ENCODE results near the gene CETP. TPM values are rescaled to one million over a fixed set of nuclear protein-coding genes. Genes with fewer than 3 reads are reported as not detected.

The CETP gene
- total RNA-seq, 1 donor from 2014 or later: not detected

DNA sequence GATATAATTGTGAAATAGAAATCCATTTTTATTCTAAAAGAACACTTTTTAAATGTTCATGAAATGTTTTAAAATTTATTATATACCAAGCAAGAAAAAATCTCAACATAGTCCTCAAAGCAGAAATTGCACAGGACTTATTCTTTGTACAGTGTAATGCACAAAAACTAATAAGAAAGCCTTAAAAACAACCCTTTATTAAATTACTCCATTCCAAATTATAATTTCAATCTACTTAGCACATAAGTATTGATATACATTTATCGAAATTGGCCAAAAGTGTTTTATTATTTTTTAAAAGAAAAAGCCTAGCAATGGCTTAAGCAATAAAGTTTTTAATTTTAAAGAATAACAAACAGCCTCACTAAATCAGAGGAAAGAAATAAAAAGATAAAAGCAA, 46.7 kb downstream of the CETP start:
- H3K27ac Mint-ChIP-seq: no peak overlapping the region
- H3K4me3 Mint-ChIP-seq: no peak overlapping the region
- peaks cover 48% of the 10 kb centered on the region for H3K36me3 Mint-ChIP-seq (ENCODE audit: low read depth)
- H3K4me1 Mint-ChIP-seq: peaks cover 62% of the 10 kb centered on the region
- no peaks in the 10 kb centered on the region for H3K27me3 Mint-ChIP-seq
- DNase-seq: no peak
- intact Hi-C loops (cut with micrococcal nuclease): no loop called here
- no peaks in the 10 kb centered on the region for H3K9me3 Mint-ChIP-seq

DNA sequence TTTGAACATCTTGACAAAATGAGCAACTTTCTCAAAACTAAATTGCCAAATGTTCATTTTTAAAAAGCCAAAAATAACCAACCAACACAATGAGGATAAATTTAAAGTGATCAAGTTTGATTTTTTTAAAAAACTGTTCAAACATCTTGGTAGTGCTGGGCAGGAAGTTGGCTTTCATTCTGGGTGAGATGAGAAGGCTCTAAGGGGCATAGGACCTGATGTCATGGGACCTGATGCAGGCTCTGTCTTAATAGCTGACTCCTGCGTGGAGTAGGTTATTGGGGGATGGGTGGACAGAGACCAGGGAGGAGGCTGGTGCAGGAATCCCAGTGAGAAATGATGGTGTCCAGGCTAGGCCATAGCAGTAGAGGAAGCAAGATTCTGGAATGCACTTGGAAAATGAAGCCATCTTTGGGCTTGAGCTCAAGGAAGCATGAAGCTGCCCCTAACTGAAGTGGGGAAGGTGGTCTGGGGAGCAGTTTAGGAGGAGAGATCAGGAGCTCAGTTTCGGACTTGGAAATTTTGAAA, 48.0 kb downstream of the CETP start:
- Mint-ChIP-seq H3K4me1 (peaks cover 64% of the 10 kb centered on the region), H3K4me3 (peak overlapping the region; percentile 61), H3K27ac (peak overlapping the region; percentile 77), H3K36me3 (ENCODE audit: low read depth) (peaks cover 43% of the 10 kb centered on the region), H3K27me3 (no peaks in the 10 kb centered on the region), H3K9me3 (no peaks in the 10 kb centered on the region)
- DNase-seq: no peak
- intact Hi-C loops (cut with micrococcal nuclease): loop anchor here (10.0 kb wide), 1 partner anchor 525 kb away; the partner anchor contains the start of gene CCDC102A

DNA sequence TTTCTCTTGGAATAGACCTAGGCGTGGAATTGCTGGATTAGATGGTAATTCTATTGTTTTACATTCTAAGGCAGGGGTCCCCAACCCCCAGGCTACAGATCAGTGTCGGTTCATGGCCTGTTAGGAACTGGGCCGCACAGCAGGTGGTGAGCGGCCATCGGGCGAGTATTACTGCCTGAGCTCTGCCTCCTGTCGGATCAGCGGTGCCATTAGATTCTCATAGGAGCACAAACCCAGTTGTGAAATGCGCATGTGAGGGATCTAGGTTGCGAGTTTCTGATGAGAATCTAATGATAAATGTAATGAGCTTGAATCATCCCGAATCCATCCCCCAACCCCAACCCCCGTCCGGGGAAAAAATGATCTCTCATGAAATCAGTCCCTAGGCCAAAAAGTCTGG, 50.6 kb downstream of the CETP start:
- Mint-ChIP-seq H3K27me3 (no peaks in the 10 kb centered on the region), H3K27ac (peak overlapping the region; percentile 71), H3K4me3 (peak overlapping the region; percentile 34), H3K4me1 (peaks cover 67% of the 10 kb centered on the region), H3K36me3 (ENCODE audit: low read depth) (peaks cover 41% of the 10 kb centered on the region), H3K9me3 (peaks cover 3% of the 10 kb centered on the region)
- intact Hi-C loops (cut with micrococcal nuclease): loop anchor here (10.0 kb wide), 1 partner anchor 522 kb away; the partner anchor contains the start of gene CCDC102A
- DNase-seq: no peak

DNA sequence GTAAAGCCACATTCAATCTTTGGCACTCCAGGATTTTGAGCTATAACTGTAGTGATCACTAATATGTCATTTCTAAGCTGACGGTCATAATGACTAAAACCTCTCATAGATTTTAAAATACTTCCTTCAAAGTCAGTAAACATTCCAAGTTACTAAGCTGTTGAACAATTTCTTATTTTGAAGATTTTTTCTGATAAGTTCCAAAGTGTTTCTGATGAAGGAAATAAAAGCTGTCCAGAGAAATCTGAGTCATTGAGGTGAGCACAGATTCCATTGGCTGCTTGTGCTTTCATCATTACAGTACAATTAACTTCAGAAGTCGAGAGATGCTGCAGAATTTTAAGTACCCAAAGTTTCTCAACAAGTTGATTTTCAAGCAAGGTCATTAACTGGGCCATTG, 51.5 kb downstream of the CETP start:
- Mint-ChIP-seq H3K9me3 (peaks cover 3% of the 10 kb centered on the region), H3K4me3 (peak overlapping the region; percentile 79), H3K36me3 (ENCODE audit: low read depth) (peaks cover 50% of the 10 kb centered on the region), H3K27ac (peak overlapping the region; percentile 98), H3K4me1 (peaks cover 66% of the 10 kb centered on the region), H3K27me3 (no peaks in the 10 kb centered on the region)
- intact Hi-C loops (cut with micrococcal nuclease): loop anchor here (10.0 kb wide), 1 partner anchor 522 kb away; the partner anchor contains the start of gene CCDC102A
- DNase-seq: no peak

DNA sequence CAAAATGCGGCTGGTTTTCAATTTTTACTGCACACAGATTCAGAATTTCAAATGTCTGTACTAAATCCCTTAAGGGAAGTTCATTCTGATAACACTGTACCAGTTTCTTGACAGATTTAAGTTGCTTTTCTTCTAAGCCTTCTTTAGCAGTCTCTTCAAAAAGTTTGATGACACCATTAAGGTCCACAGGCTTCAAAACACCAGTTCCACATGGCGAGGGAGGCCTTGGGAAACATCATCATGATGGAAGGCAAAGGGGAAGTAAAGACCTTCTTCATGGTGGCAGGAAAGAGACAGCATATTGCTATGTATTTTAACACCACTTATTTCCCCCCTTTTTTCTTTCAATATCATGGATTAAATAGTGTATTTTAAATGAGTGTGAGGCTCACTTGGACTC, 52.2 kb downstream of the CETP start:
- intact Hi-C loops (cut with micrococcal nuclease): loop anchor here (1.0 to 10.0 kb wide), 7 partner anchors 14 to 521 kb away; partner anchors contain the start of genes CCDC102A and NLRC5
- peak overlapping the region; percentile 79 for H3K4me3 Mint-ChIP-seq
- H3K27ac Mint-ChIP-seq: peak overlapping the region; percentile 98
- peaks cover 67% of the 10 kb centered on the region for H3K4me1 Mint-ChIP-seq
- H3K9me3 Mint-ChIP-seq: peaks cover 3% of the 10 kb centered on the region
- H3K27me3 Mint-ChIP-seq: no peaks in the 10 kb centered on the region
- no peak for DNase-seq
- peaks cover 55% of the 10 kb centered on the region for H3K36me3 Mint-ChIP-seq (ENCODE audit: low read depth)

DNA sequence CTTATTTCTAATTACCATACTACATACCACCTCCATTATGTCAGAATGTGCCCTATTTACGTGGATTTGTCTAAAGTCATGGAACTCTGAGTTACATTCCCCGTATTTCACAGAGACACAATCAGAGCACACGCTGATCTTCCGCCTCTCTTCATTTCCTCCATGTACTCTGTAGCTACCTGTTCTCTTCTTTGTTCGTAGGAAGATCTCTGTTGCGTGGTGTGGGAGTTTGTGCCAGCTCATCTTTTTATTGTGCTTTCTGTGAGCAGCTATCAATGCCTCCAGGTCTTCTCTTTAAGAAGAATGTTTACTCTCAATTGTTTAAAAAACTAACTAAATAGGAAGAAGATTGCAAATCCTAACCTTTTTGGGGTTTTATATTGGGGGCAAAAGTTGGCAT, 54.6 kb downstream of the CETP start:
- peaks cover 68% of the 10 kb centered on the region for H3K36me3 Mint-ChIP-seq (ENCODE audit: low read depth)
- peaks cover 70% of the 10 kb centered on the region for H3K4me1 Mint-ChIP-seq
- no peaks in the 10 kb centered on the region for H3K27me3 Mint-ChIP-seq
- H3K27ac Mint-ChIP-seq: peak overlapping the region; percentile 68
- intact Hi-C loops (cut with micrococcal nuclease): loop anchor here (10.0 kb wide), 1 partner anchor 518 kb away; the partner anchor contains the start of gene CCDC102A
- peak overlapping the region; percentile 52 for H3K4me3 Mint-ChIP-seq
- DNase-seq: no peak
- peaks cover 3% of the 10 kb centered on the region for H3K9me3 Mint-ChIP-seq

DNA sequence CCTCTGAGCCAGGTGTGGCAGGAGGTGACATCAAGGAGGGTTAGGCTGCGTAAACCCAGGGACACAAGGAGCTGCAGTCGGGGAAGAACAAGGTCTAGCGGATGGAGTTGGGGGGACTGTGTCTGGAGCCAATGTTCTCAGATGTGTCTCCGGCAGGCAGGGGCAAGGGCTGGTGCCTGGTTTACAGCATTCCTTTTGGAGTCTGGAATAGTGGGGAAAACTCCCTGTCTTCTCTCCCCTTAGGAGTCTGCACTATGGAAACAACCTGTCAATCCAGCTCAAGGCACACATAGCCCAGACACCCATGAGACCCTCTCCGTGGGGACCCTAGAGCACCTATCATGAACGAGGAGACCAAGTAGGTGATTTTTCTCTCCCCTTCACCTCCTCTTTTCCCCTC, 55.1 kb downstream of the CETP start:
- peak overlapping the region; percentile 41 for H3K4me3 Mint-ChIP-seq
- peaks cover 74% of the 10 kb centered on the region for H3K4me1 Mint-ChIP-seq
- no peak for DNase-seq
- H3K27me3 Mint-ChIP-seq: no peaks in the 10 kb centered on the region
- H3K36me3 Mint-ChIP-seq (ENCODE audit: low read depth): peaks cover 74% of the 10 kb centered on the region
- H3K27ac Mint-ChIP-seq: peak overlapping the region; percentile 68
- peaks cover 3% of the 10 kb centered on the region for H3K9me3 Mint-ChIP-seq
- intact Hi-C loops (cut with micrococcal nuclease): loop anchor here (10.0 kb wide), 1 partner anchor 518 kb away; the partner anchor contains the start of gene CCDC102A

DNA sequence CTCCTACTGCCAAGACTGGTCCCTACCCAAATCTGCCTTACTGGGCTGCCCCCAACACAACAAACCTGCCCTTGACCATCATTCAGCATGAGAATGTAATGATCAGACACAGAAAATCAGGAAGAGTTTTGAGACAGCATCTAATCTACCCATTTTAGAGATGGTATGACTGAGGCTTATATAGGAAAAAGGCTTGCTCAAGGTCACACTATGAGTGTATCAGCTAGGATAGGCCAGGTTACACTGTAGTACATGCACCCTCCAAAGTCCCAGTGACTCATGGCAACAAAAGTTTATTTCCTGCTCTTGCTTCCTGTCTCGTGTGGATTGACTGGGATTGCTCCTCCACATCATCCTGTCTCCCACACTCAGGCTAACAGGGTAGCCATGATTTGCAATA, 55.5 kb downstream of the CETP start:
- H3K27me3 Mint-ChIP-seq: no peaks in the 10 kb centered on the region
- H3K27ac Mint-ChIP-seq: peak overlapping the region; percentile 68
- peaks cover 74% of the 10 kb centered on the region for H3K36me3 Mint-ChIP-seq (ENCODE audit: low read depth)
- intact Hi-C loops (cut with micrococcal nuclease): loop anchor here (10.0 kb wide), 1 partner anchor 518 kb away; the partner anchor contains the start of gene CCDC102A
- H3K4me1 Mint-ChIP-seq: peaks cover 74% of the 10 kb centered on the region
- DNase-seq: no peak
- peaks cover 3% of the 10 kb centered on the region for H3K9me3 Mint-ChIP-seq
- peak overlapping the region; percentile 41 for H3K4me3 Mint-ChIP-seq

DNA sequence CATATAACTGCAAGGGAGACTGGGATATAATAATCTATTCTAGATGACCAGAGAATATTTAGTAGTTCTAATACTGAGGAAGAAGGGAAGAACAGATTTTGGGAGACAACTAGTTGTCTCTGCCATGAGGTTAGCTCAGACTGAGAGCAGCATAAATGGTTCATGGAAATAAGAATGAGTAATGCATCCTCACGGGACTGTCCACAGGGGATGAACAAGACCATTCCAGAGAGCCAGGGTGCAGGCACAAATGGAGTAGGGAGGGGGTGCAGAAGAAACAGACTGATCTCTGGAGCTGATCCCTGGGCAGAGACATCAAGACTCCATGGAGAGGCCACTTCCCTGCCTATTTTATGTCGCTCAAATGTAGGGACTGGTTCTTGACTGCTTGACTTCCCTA, 58.0 kb downstream of the CETP start:
- H3K4me3 Mint-ChIP-seq: no peak overlapping the region
- peaks cover 3% of the 10 kb centered on the region for H3K9me3 Mint-ChIP-seq
- H3K27ac Mint-ChIP-seq: peak overlapping the region; percentile 65
- H3K36me3 Mint-ChIP-seq (ENCODE audit: low read depth): peaks cover 84% of the 10 kb centered on the region
- intact Hi-C loops (cut with micrococcal nuclease): loop anchor here (10.0 kb wide), 1 partner anchor 515 kb away; the partner anchor contains the start of gene CCDC102A
- no peaks in the 10 kb centered on the region for H3K27me3 Mint-ChIP-seq
- peaks cover 72% of the 10 kb centered on the region for H3K4me1 Mint-ChIP-seq
- DNase-seq: no peak

DNA sequence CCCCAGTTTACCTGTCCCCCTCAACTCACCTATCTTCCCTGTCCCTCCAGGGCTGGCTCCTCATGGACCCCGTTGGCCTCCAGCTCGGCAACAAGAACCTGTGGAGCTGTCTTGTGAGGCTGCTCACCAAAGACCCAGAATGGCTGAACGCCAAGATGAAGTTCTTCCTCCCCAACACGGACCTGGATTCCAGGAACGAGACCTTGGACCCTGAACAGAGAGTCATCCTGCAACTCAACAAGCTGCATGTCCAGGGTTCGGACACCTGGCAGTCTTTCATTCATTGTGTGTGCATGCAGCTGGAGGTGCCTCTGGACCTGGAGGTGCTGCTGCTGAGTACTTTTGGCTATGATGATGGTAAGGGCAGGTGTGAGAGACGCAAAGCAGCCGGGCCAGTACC, 58.9 kb downstream of the CETP start:
- no peak for DNase-seq
- Mint-ChIP-seq H3K27ac (peak overlapping the region; percentile 7), H3K4me3 (no peak overlapping the region), H3K27me3 (no peaks in the 10 kb centered on the region), H3K9me3 (peaks cover 3% of the 10 kb centered on the region), H3K4me1 (peaks cover 66% of the 10 kb centered on the region), H3K36me3 (ENCODE audit: low read depth) (peaks cover 87% of the 10 kb centered on the region)
- intact Hi-C loops (cut with micrococcal nuclease): no loop called here

DNA sequence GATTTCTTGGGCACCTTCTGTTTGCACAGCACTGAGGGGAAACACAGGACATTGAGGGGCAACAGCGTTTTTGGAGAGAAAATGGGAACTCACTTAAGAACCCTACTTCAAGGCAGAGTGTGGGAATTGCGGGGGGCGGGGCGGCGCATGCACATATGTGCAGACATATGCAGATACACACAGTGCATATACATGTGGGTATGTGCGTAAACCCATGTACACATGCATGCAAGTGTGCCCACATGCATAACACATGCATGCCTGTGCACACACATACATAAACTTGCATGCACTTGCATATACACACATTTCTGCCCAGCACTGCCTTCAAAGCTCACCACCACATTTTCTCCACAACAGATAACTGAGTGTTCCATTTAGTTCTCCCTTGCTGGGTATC, 60.0 kb downstream of the CETP start:
- intact Hi-C loops (cut with micrococcal nuclease): no loop called here
- Mint-ChIP-seq H3K36me3 (ENCODE audit: low read depth) (peaks cover 91% of the 10 kb centered on the region), H3K4me1 (peaks cover 64% of the 10 kb centered on the region), H3K27me3 (no peaks in the 10 kb centered on the region), H3K4me3 (no peak overlapping the region), H3K9me3 (peaks cover 3% of the 10 kb centered on the region), H3K27ac (peak overlapping the region; percentile 82)
- DNase-seq: no peak

DNA sequence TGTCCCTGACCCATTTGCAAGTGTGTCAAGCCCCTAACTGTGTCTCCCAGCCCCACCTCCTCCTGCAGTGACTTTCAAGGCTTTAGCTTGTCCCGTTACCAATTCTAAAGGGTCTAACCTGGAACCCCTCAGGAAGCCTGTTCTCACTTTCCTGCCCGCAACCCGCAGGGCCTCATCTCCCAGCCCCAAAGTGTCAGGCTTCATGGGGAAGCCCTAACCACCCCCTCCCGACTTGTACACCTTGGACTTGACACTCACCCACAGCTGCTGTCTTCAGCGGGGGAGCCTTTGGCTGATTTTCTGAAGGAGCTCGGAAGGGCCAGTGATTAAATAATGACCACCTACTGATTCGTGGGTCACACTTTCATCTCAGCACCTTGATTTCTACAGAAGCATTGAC, 60.7 kb downstream of the CETP start:
- peaks cover 92% of the 10 kb centered on the region for H3K36me3 Mint-ChIP-seq (ENCODE audit: low read depth)
- H3K4me1 Mint-ChIP-seq: peaks cover 66% of the 10 kb centered on the region
- no peaks in the 10 kb centered on the region for H3K27me3 Mint-ChIP-seq
- peak overlapping the region; percentile 82 for H3K27ac Mint-ChIP-seq
- intact Hi-C loops (cut with micrococcal nuclease): no loop called here
- H3K9me3 Mint-ChIP-seq: no peaks in the 10 kb centered on the region
- DNase-seq: no peak
- H3K4me3 Mint-ChIP-seq: peak overlapping the region; percentile 4

DNA sequence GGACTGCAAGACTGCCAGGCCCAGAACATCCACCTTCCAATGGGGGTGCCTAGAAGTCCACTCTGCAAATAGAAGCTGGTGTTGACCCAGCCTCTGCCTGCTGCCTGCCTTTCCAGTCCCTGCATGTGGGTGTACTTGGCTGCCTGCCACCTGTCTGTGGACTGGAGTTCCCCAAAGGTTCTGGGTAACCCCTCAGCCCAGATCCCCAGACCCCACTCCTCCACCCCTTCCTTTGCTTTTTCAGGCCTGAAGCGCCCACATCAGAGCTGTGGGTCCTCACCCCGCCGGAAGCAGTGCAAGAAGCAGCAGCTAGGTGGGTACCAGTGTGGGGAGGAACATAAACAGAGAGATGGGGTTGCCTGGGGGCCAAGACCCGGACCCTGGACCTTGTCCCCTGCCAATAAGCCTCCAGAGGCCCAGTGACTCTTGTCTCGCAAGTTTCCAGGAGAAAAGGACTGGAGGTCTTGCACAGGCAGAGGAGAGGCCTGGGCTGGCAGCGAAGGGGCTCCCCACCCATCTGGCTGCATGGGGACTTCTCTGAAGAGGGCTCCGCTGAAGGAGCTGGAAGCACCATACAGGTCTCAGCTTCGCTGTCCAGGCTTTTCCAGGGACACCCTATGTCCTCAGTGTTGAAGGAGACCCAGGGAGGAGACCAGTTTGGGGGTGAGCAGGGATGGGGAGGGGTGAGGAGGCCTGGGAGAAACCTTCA, 61.9 kb downstream of the CETP start:
- peak overlapping the region; percentile 82 for H3K27ac Mint-ChIP-seq
- H3K9me3 Mint-ChIP-seq: no peaks in the 10 kb centered on the region
- intact Hi-C loops (cut with micrococcal nuclease): no loop called here
- DNase-seq: peak; percentile 88
- peaks cover 66% of the 10 kb centered on the region for H3K4me1 Mint-ChIP-seq
- H3K4me3 Mint-ChIP-seq: peak overlapping the region; percentile 41
- peaks cover 91% of the 10 kb centered on the region for H3K36me3 Mint-ChIP-seq (ENCODE audit: low read depth)
- H3K27me3 Mint-ChIP-seq: no peaks in the 10 kb centered on the region

Measured in activated CD4-positive, alpha-beta T cell treated with anti-CD3 and anti-CD28 coated beads, Interleukin-2, amount 10 ng/mL, durations not matched to agents 24 days and 14 days (primary cell).